Skeletal muscle cell (primary cell): ENCODE results near the gene MSMP.
A peak's percentile ranks its signal among the peaks of the same experiment; 100 is the strongest.

Source experiments
- DNase-seq: peaks from one replicate; pipeline ENCODE4 v3.0.0-alpha.2; 2010; ENCODE audit warnings: low read depth
- H3K4me3 ChIP-seq: 2 replicates; pipeline ENCODE4 v1.5.1; 2011; ENCODE audit warnings: low read depth, mild to moderate bottlenecking, control low read depth, low read length, moderate library complexity

Gene MSMP

DNA sequence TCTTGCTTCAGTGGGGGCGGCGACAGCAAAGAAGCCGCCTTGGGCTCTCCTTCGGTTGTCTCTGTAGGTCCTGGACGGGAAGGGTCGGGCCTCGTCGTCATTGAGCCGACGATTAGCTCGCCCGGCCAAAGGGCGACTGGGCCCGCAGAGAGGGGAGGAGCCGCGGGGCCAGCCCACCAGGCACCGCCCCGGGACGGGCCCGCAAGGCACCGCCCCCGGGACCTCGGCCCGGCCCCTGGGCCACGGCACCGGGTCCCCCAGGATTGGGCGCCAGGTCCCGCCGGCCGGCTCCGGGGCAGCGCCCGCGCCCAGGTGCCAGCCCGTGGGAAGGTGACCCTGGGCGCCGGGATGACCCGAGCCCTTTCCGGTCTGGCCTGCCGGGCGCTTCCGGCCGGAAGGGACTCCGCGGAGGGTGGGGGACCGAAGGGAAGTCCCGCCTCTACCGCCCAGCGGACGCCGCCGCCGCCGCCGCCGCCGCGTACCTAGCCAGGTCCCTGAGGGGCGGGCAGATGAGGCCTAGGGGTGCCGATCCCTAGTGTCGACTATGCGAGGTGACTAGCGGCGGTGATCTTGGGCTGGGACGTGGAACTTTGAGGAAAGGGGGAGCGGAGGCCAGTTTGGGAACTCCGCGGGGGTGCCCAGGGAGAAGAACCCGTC is 5.1 kb downstream of the MSMP start, which contains the start of the genes GBA2 and RGP1:
Gene GBA2, minus strand, starts transcription at position 371 of the 657 bp plus-strand sequence. CDS start 524 bp downstream, outside the sequence.
Gene RGP1, plus strand, starts transcription at position 430 of the 657 bp plus-strand sequence. CDS start 469 bp downstream, outside the sequence.
- no peak for DNase-seq
- H3K4me3 ChIP-seq = peak within 1 kb of the TSS; percentile 92

DNA sequence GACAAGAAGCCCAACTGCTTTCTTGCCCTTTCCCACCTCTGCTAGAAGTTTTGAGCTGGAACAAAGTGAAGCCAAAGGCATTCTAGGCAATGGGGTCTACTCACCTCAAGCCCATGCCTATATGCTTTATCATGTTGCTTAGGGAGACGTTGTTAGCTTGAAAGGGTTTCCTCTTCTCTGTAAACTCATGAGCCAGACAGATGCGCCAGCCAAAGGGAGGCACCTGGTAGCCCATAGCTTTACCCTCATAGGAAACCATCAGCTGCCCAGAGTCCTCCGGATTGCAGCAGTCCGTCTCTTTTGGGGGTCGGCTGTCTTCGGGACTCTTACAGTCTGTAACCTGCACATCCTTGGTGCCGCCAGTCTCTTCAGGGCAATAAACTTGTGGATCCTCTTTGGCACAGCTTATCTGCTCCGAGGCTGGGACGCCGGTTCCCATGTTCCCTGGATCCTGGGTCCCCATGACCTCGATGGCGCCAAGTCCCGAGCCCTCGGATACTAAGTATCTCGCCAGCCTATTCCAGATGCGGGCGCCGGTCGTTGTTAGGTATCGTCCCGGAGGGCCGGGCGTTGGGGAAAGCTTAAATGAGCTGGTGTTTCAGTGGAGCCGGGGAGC is 5.7 kb downstream of the MSMP start:
- no peak for DNase-seq
- H3K4me3 ChIP-seq = peak overlapping the region; percentile 92

DNA sequence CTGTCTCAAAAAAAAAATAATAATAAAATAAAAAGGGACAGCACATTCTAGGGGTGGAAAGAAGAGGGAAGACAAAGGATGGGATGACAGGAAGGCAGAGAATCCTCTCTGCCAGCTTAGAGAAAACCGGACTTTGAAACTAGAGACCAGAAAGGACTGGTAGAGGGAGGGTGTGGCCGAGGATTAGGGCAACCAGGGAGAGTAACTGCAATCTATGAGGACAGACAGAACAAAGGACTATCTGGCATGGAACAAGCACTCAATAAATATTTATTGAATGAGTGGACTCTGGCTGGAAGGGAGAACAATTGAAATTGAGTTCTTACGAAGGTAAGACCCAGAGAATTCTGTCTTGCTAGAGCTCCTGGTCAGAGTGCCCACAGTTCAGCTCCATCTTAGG is 7.5 kb downstream of the MSMP start:
- no peak for DNase-seq
- H3K4me3 ChIP-seq = peak overlapping the region; percentile 92

DNA sequence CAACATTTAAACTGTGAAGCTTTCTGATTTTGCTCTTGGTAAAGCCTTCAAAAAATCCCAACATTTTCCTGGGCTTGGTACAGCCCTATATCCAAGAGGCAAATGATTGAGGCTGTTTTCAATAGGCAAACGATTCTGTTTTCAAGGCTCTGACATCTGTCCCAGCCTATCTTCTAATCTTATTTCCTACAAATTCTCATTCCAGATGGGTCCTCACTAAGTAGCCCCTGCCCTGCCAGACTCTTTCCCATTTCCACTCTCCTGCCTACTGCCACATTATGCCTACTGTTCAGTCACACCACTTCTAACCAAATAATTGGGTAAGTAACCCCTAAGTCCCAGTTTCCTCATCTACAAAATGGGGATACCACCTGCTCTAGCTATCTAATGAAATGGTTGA is 8.5 kb downstream of the MSMP start:
- DNase-seq = no peak
- H3K4me3 ChIP-seq = no peak overlapping the region

DNA sequence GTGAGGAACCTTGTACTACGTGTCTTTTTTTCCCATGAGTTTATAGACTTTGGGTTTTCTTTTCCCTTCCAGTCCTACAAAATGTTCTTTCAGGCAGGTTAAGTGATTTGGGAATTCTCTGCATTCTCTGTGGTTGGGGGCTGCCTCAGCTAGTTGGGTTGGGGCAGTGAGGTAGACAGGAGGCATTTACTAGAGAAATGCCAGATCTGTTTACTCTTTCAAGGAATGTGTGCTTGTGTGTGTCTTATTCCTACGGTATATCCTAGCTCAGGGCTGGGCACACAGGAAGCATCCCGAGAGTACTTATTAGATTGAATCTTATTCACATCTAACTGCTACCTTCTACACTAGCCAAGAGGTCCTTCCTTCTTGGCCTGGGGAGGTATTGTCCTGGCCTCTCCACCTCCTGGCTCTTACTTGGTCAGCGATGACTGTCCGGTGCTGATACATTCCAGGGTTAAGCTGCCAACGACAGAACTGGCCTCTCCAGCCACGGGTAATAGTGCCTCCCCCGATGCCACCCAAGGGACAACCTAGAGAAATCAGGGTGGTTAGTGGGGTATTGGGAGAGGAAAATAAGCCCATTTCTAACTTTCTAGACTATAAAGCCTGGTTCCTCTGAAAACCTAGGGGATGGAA is 10.1 kb downstream of the MSMP start:
- DNase-seq = no peak
- H3K4me3 ChIP-seq = no peak overlapping the region

DNA sequence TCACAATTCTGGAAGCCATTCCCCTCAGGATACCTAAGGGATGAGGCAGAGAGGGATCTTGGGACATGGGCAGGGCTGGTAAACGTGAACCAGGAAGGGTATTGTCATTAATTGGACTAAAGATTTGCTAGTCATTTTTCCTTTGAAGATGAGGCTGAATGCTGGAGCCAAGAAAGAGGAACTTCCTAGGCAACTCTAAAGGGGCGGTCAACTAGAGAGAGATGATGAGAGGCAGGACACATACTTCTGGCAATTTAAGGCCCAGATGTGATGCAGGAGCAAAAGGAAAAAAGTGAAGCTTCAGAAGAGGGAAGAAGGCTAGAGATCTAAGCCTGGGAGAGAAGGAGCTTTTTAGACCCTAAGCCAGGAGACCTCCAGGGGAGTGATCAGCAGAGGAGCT is 10.6 kb downstream of the MSMP start:
- H3K4me3 ChIP-seq = no peak overlapping the region
- no peak for DNase-seq

DNA sequence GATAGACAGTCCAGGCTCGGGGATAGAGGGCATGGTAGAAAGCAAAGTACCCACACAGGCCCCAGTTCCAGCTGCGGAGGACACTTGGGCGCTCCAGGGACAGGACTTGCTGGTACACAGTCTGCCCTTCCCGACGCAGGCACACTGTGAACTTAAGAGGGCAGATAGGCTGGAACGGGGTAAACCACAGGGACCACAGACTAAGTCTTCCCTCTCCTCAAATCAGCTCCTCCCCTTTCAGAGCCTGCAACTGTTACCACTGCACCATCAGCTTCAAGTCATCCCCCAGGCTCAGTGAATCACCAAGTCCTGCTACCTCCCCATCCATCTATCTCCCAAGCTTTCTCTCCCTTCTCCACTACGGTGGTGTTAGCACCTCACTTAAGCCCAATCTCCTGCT is 12.3 kb downstream of the MSMP start:
- no peak for DNase-seq

DNA sequence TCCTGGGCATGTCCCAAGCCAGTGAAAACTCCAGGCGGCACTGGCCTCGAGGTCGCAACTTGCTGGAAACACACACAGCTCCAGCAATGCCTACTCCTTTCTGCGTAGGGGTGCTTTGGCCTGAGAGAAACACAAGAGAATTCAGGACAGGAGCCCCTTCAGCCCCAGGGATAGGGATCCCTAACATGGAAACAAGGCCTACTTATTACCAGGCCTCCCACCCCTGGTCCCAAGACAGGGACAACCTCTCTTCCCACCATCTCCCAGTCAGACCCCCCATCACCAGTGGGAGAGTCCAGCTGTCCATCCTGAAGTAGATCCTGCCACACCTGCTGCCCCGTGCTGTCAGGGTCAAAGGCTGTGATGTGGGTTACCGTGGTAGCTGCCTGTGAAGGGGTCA is 13.8 kb downstream of the MSMP start:
- H3K4me3 ChIP-seq = no peak overlapping the region
- no peak for DNase-seq

More for the DNA sequence above, 12.3 kb downstream of the MSMP start:
- no peak overlapping the region for H3K4me3 ChIP-seq

DNA sequence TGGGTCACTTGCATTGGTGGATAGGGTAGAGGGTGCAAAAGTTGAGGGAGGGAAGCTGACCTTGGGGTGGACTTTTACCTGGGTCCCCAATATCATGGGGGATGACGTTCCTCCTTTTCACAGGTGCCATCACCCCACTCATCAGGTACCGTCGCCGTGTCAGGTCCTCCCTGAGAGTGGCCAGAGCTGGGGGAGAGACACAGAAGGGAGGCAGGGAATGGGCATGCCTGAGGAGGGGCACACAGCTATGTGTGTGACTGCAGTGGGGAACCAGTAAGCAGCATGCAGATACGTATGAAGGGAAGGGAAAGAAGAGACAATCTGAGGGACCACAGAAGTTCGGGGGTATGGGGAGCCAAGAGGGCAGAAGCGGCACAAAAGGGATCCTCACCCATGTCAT is 15.2 kb downstream of the MSMP start:
- no peak overlapping the region for H3K4me3 ChIP-seq
- DNase-seq = no peak

DNA sequence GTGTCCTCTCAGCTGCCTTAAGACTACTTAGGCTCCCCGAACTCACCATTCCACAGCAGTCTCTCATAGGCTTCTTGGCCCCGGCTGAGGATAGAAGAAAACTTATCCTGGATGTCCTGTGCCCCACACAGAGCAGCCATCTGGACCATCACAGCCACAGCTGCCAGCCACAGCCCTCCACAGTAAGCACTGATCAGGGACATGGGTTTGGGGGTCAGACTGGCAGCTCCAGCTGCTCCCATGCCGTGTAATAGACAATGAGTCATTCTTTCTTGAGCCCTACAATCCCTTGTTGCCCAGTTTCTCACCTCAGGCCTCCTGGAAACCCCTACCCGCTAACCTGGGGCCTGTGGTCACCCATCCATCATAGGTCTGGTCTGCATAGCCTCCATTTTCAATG is 15.9 kb downstream of the MSMP start:
- H3K4me3 ChIP-seq = no peak overlapping the region
- no peak for DNase-seq

DNA sequence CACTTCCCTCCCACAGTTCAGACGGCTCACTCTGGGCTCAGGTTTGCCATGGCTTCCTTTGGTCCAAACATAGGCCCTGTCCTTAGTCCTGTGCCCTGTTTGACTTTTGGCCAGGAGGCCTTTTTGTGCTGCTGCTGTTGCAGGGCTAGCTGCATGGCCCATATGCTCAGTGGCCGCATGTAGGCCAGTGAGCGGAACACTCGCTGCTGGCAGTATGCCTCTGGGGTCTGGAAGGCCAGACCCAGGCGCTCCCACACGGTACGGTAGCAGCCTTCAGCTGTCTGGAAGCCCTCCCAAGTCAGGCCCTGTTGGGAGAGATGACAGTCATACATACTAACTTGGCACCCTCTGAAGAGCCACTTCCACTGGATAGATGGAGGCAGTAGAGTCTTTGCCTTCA is 16.9 kb downstream of the MSMP start:
- no peak overlapping the region for H3K4me3 ChIP-seq
- no peak for DNase-seq

DNA sequence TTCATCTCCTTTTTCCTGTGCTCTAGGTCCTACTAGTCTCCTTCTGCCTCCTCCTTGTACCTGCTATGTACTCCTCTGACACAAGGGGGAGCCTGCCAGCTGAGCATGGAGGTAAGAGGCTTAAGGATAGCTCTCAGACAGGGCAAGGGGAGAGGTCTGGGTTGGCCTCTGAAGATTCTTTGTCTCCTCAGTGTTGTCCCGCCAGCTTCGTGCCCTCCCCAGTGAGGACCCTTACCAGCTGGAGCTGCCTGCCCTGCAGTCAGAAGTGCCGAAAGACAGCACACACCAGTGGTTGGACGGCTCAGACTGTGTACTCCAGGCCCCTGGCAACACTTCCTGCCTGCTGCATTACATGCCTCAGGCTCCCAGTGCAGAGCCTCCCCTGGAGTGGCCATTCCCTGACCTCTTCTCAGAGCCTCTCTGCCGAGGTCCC is 17.9 kb downstream of the MSMP start:
- no peak for DNase-seq
- no peak overlapping the region for H3K4me3 ChIP-seq

DNA sequence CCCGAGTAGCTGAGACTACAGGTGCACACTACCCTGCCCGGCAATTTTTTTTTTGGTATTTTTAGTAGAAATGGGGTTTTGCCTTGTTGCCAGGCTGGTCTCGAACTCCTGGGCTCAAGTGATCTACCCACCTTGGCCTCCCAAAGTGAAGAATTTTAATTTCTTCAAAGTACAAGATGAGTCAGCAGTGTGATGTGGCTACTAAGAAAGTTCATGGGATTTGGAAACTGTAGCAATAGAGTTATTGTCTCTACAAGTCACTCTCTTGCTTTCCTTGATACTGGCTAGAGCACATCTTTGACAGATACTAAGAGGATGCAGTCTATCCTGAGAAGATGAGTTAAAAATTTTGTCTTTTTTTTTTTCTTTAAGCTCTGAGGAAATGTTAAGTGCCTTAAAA is 20.0 kb downstream of the MSMP start:
- no peak for DNase-seq

DNA sequence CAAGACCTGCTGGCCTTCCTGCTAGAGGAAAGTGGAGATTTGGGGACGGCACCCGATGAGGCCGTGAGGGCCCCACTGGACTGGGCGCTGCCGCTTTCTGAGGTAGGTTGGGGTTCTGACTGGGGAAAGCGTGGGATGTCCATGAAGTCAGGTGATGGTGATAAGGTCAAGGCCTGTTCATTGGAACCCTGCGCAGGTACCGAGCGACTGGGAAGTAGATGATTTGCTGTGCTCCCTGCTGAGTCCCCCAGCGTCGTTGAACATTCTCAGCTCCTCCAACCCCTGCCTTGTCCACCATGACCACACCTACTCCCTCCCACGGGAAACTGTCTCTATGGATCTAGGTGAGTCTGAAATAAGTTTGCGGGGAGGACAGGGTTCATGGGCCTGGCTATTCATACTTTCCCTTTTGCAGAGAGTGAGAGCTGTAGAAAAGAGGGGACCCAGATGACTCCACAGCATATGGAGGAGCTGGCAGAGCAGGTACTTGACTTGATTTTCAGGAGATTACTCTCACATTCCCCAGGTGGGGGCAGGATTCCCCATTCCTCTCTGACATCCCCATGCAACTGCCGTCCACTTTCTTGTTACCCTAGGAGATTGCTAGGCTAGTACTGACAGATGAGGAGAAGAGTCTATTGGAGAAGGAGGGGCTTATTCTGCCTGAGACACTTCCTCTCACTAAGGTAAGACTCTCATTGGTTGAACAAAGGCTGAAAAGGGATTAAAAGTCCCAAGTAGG is 21.1 kb downstream of the MSMP start:
- DNase-seq = no peak
- H3K4me3 ChIP-seq = peak overlapping the region; percentile 90

More for the DNA sequence above, 20.0 kb downstream of the MSMP start:
- no peak overlapping the region for H3K4me3 ChIP-seq

DNA sequence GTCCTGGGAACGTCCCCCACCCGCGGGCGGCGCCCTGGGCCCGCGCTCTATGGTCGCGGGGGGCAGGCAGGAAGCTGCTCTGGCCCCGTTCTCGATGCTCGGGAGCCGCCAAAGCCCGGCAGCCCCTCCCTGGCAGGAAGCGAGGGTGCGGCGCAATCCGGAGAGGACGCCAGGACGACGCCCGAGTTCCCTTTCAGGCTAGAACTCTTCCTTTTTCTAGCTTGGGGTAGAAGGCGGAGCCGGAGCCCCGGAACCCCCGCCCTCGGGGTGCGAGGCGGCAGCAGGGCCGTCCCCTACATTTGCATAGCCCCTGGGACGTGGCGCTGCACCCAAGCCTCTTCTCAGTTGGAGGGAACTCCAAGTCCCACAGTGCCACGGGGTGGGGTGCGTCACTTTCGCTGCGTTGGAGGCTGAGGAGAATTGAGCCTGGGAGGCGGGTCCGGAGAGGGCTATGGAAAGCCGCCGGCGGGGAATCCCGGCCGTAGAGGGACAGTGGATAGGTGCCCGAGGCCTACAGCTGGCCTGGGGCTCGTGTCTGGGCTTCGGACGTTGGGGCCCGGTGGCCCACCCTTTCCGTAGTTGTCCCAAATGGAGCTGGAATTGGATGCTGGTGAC is 21.8 kb downstream of the MSMP start, which contains the start of the genes CREB3 and TLN1:
Gene CREB3, plus strand, starts transcription at position 482 of the 615 bp plus-strand sequence. Its CDS starts 107 bp downstream, at position 589.
Gene TLN1, minus strand, starts transcription at position 11 of the 615 bp plus-strand sequence. CDS start 6,501 bp downstream, outside the sequence.
- DNase-seq = peak; percentile 97

DNA sequence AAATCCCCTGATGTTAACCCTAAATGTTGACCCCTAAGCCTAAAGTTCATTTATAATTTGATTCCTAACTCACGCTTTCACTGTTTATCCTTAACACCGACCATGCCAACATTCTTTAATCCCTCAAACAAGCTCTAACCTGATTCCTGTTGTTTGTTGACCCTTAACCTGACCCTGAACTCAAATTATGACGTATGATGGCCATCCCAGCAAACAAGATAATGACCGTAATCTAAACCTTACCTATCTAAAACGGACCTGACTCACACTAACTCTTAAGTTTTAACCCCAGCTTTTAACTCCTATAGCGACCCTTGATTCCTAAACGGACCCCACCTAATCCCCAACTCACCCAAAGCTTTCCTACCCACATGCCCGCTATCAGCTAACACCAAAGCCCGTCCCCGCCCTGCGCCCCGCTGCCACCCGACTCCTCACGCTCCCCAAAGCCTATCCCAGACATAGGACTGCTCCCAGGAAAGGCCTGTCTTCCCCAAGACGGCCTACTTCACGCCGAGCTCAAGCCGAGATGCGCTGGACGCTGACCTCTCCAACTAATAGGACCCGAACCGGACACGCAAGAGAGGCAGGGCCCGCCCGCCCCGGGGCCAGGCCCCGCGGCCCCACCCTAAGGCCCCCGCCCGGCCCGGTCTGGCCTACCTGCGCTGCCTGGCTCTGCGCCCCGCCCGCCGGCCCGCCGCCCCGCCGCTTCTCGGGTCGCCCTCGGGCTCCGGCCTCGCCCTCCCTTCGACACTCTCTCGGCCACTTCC is 22.5 kb downstream of the MSMP start:
- H3K4me3 ChIP-seq = peak overlapping the region; percentile 90
- DNase-seq = no peak

More for the DNA sequence above, 21.8 kb downstream of the MSMP start, which contains the start of the genes CREB3 and TLN1:
- H3K4me3 ChIP-seq = peak within 1 kb of the TSS; percentile 90

DNA sequence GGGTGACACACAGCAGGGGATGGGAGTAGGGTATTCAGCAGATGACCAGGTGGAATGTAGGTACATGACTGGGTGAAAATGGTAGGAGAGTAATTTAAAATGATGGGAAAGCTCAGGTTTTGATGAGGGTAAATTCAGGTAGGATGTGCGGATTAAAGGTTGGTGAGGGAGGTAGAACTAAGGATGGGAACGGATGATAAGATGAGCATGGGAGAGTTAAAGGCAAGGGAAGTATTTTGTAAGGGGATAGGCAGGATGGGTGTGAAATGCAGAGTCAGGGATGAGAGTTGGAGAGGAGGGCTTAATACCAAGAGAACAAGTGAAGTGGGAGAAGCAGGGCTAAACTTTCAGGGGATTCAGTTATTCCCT is 23.6 kb downstream of the MSMP start:
- H3K4me3 ChIP-seq = peak overlapping the region; percentile 90
- no peak for DNase-seq

DNA sequence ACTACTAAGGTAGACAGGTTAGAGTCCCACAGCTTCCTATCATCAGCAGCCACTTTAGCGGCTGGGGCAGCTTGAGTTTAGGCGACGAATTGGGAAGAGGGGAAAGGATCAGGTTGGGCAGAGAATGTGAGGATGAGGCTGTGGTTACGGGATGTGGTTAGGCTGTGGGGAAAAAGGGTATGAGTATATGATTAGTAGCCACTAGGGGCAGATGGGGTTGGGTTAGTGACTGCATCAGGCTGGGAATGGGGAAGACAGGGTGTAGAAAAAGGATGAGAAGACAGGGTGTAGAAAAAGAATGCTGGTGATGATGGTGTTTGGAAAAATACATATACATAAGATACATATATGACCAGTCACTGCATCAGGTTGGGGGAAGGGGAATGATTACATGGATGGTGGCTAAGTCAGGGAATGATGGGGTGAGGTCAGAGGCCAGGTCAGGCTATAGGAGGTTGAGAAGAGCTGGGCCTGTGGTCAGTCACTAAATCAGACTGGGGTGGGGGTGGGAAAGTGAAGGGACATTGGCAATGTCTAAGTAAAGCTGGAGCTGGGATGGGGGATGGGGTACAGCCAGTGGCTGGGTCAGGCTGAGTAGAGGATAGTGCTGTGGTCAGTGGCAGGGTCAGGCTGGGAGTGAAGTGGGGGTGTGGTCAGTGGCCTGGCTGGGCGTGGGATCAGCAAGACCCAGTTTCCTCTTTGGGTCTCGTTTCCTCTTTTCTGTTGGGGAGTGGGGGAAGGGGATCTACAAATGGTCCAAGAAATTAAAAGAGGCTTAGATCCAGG is 24.2 kb downstream of the MSMP start:
- DNase-seq = peak; percentile 63
- H3K4me3 ChIP-seq = peak overlapping the region; percentile 90
